Liver (tissue), 9 donors: ENCODE results near the gene FLG2. TPM values are rescaled to one million over a fixed set of nuclear protein-coding genes. Genes with fewer than 3 reads are reported as not detected.
"Not testable (repeated sequence)": the region's sequence is repeated elsewhere in the genome, so short reads cannot be mapped to it uniquely, and the experiment has no call there.

Source experiments
- DNase-seq: peaks from one replicate; pipeline ENCODE4 v3.0.0-alpha.2; 2017; ENCODE audit warnings: low spot score
- H3K27ac ChIP-seq, 2 donors: one replicate each; pipeline ENCODE4 v1.7.0; 2013; ENCODE audit warnings: inconsistent platforms in 2 of 2, low read length in 2 of 2, control low read depth in 1 of 2, low read depth in 1 of 2, mild to moderate bottlenecking in 1 of 2
- H3K27me3 ChIP-seq, 4 donors: one replicate each; pipeline versions ENCODE4 v1.6.1 to v1.7.0; 2013; ENCODE audit warnings: low read length in 3 of 4, inconsistent platforms in 1 of 4, mild to moderate bottlenecking in 1 of 4, moderate library complexity in 1 of 4; ENCODE audit not compliant: control insufficient read depth in 4 of 4, insufficient read depth in 4 of 4
- H3K36me3 ChIP-seq, 4 donors: one replicate each; pipeline versions ENCODE4 v1.6.1 to v1.7.0; 2013; ENCODE audit warnings: low read length in 3 of 4, mild to moderate bottlenecking in 3 of 4, low read depth in 1 of 4, moderate library complexity in 1 of 4; ENCODE audit not compliant: control insufficient read depth in 4 of 4, insufficient read depth in 3 of 4
- H3K4me1 ChIP-seq, 4 donors: one replicate each; pipeline versions ENCODE4 v1.6.1 to v1.7.0; 2013; ENCODE audit warnings: low read length in 3 of 4, mild to moderate bottlenecking in 3 of 4, moderate library complexity in 1 of 4; ENCODE audit not compliant: control insufficient read depth in 4 of 4, insufficient read depth in 4 of 4
- H3K4me3 ChIP-seq, 3 donors: one replicate each; pipeline versions ENCODE4 v1.6.1 to v1.7.0; 2013; ENCODE audit warnings: low read length in 3 of 3, control low read depth in 1 of 3, low read depth in 1 of 3, mild to moderate bottlenecking in 1 of 3
- H3K9ac ChIP-seq, 2 donors: one replicate each; pipeline ENCODE4 v1.7.0; 2013; ENCODE audit warnings: low read length in 2 of 2, mild to moderate bottlenecking in 2 of 2, moderate library complexity in 2 of 2, control low read depth in 1 of 2, low read depth in 1 of 2
- H3K9me3 ChIP-seq, 4 donors: one replicate each; pipeline versions ENCODE4 v1.6.1 to v1.7.0; 2013; ENCODE audit warnings: low read length in 3 of 4; ENCODE audit not compliant: control insufficient read depth in 4 of 4
- FOXA2 ChIP-seq: IDR thresholded peaks from 2 replicates; pipeline ENCODE4 v1.6.1; 2016; ENCODE audit warnings: antibody characterized with exemption
- JUND ChIP-seq, 2 donors: IDR thresholded peaks; 2 replicates each; pipeline ENCODE4 v1.6.1; 2016; ENCODE audit warnings: antibody characterized with exemption in 2 of 2
- WGBS: extraction: QIAGEN DNeasy Blood & Tissue Kit; methylation state at CpG from one replicate; pipeline ENCODE4 v1.1.7; 2013; 5-methylcytosine and 5-hydroxymethylcytosine counted together
- polyA plus RNA-seq, 2 donors: library from polyadenylated mRNA; stranded (reverse) in 1 of 2; unstranded in 1 of 2; fragments of 200-250 nt in 1 of 2; fragments of >200 nt in 1 of 2; fragmentation: Nextera tagmentation in 1 of 2; extraction: Ambion mirVana in 1 of 2; gene quantifications; one replicate each; pipeline versions ENCODE4 v1.2.1 to v1.2.3, GENCODE V29; 2013 to 2015
- total RNA-seq, 2 donors: library from RNA; depleted of rRNA; stranded (reverse); fragments of >200 nt; gene quantifications; one replicate each; pipeline ENCODE4 v1.2.3, GENCODE V29; 2014
- donor health status: healthy.
- donor health status: healthy.
- donor health status: healthy.
- donor health status: healthy.
- donor health status: healthy.

Gene FLG2
- total and polyA plus RNA-seq, 4 donors: not detected

- Histone ChIP-seq H3K4me3 (no peak overlapping the region), H3K27me3 (no peaks in the 10 kb centered on the region), H3K4me1 (no peaks in the 10 kb centered on the region), H3K36me3 (no peaks in the 10 kb centered on the region), H3K9me3 (peaks cover 0 to 1% (median 0%) of the 10 kb centered on the region in 4 donors), H3K9ac (no peak overlapping the region), H3K27ac (no peak overlapping the region)
- no peak for DNase-seq
- 91% methylated on average over 9 of the region's 9 CpGs for WGBS
- no peak for TF ChIP-seq JUND (IDR thresholded peaks at IDR 0.05)
- no peak for TF ChIP-seq FOXA2
These were observed 49.9 kb downstream of the FLG2 start for GRCh38 chr1:152309955-152310354.

DNA sequence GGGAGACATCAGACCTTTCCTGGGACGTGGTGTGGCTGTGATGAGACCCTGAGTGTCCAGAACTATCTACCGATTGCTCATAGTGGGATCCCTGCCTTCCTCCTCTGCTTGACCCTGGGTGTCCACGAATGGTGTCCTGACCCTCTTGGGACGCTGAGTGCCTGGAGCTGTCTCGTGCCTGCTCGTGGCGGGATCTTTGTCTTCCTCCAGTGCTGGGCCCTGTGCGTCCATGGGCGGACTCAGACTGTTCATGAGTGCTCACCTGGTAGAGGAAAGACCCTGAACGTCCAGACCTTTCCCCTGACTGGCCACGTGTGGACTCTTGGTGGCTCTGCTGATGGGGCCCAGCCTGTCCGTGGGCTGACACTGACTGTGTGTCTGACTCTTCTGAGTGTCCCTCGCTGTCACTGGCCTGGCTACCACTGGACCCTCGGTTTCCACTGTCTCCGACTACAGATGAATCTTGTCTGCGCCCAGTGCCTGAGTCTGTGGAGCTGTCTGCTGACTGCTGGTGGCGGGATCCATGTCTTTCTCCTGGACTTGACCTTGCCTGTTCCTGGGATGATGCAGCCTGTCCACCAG, 50.4 kb downstream of the FLG2 start:
- not testable (repeated sequence) for H3K27me3 ChIP-seq, H3K9ac ChIP-seq, H3K36me3 ChIP-seq, DNase-seq, H3K4me3 ChIP-seq, H3K4me1 ChIP-seq, H3K9me3 ChIP-seq, H3K27ac ChIP-seq
- WGBS: 90% methylated on average over 17 of the region's 17 CpGs

GRCh38 chr1:152308758-152309157, 51.0 kb downstream of the FLG2 start:
- not testable (repeated sequence) for H3K36me3 ChIP-seq, H3K9me3 ChIP-seq, H3K9ac ChIP-seq, H3K27ac ChIP-seq, H3K4me3 ChIP-seq, DNase-seq, H3K27me3 ChIP-seq, H3K4me1 ChIP-seq
- WGBS: 88% methylated on average over 7 of the region's 7 CpGs

- H3K4me3 ChIP-seq, H3K27me3 ChIP-seq, H3K27ac ChIP-seq, H3K36me3 ChIP-seq, H3K4me1 ChIP-seq, DNase-seq, H3K9ac ChIP-seq, H3K9me3 ChIP-seq: not testable (repeated sequence)
- WGBS: 91% methylated on average over 8 of the region's 8 CpGs
These were observed 51.8 kb downstream of the FLG2 start for GRCh38 chr1:152307970-152308369.

- H3K36me3 ChIP-seq, H3K9ac ChIP-seq, H3K9me3 ChIP-seq, H3K27me3 ChIP-seq, H3K27ac ChIP-seq, H3K4me1 ChIP-seq, DNase-seq, H3K4me3 ChIP-seq: not testable (repeated sequence)
- WGBS: 89% methylated on average over 10 of the region's 10 CpGs
These were observed 53.7 kb downstream of the FLG2 start for GRCh38 chr1:152306123-152306522.

- H3K4me3 ChIP-seq, H3K27me3 ChIP-seq, H3K4me1 ChIP-seq, H3K9me3 ChIP-seq, H3K27ac ChIP-seq, H3K9ac ChIP-seq, DNase-seq, H3K36me3 ChIP-seq: not testable (repeated sequence)
- WGBS: 95% methylated on average over 12 of the region's 12 CpGs
These were observed 55.0 kb downstream of the FLG2 start for GRCh38 chr1:152304773-152305172.

GRCh38 chr1:152303139-152303872, 56.5 kb downstream of the FLG2 start:
- DNase-seq, H3K27ac ChIP-seq, H3K9ac ChIP-seq, H3K9me3 ChIP-seq, H3K4me3 ChIP-seq, H3K4me1 ChIP-seq, H3K36me3 ChIP-seq, H3K27me3 ChIP-seq: not testable (repeated sequence)
- 93% methylated on average over 24 of the region's 25 CpGs for WGBS
